Thoracic aorta (tissue), 2 donors: ENCODE measurements around the gene SRCAP. TPM values are rescaled to one million over a fixed set of nuclear protein-coding genes. Genes with fewer than 3 reads are reported as not detected.
"Not testable (repeated sequence)": the region's sequence is repeated elsewhere in the genome, so short reads cannot be mapped to it uniquely, and the experiment has no call there.

Experiments used
- ATAC-seq: fragments of 150-250 bp; one replicate; pipeline ENCODE4 v1.8.0; 2017; ENCODE audit warnings: low read depth; ENCODE audit not compliant: insufficient number of reproducible peaks, low FRiP score
- DNase-seq: peaks from one replicate; pipeline ENCODE4 v3.0.0-alpha.2; 2020; ENCODE audit warnings: low spot score
- H3K27ac ChIP-seq, 2 donors: fragments of 200-600 bp; sonication (generic); 1 replicate in 1 of 2; 2 replicates in 1 of 2; pipeline ENCODE4 v1.5.1; 2016; ENCODE audit warnings: mild to moderate bottlenecking in 2 of 2, moderate library complexity in 2 of 2
- H3K27me3 ChIP-seq: fragments of 200-600 bp; sonication (generic); replicated peaks from 2 replicates; pipeline ENCODE4 v1.6.0; 2016; ENCODE audit warnings: mild to moderate bottlenecking; ENCODE audit not compliant: insufficient read depth
- H3K36me3 ChIP-seq: fragments of 200-600 bp; sonication (generic); one replicate; pipeline ENCODE4 v1.5.1; 2016
- H3K4me1 ChIP-seq, 2 donors: fragments of 200-600 bp; sonication (generic); 1 replicate in 1 of 2; 2 replicates in 1 of 2; pipeline versions ENCODE4 v1.5.1 to v1.6.0; 2016; ENCODE audit warnings: low read depth in 2 of 2, mild to moderate bottlenecking in 1 of 2; ENCODE audit not compliant: control insufficient read depth in 1 of 2
- H3K4me3 ChIP-seq: fragments of 200-600 bp; sonication (generic); 2 replicates; pipeline ENCODE4 v1.5.1; 2016; ENCODE audit warnings: mild to moderate bottlenecking
- H3K9me3 ChIP-seq: fragments of 200-600 bp; sonication (generic); 2 replicates; pipeline ENCODE4 v1.5.1; 2016
- CTCF ChIP-seq: fragments of 200-600 bp; sonication (generic); IDR thresholded peaks from one replicate; pipeline ENCODE4 v1.5.1; 2019; ENCODE audit warnings: antibody characterized with exemption
- total RNA-seq, 2 donors: library from RNA; depleted of rRNA; stranded (reverse); fragments of >200 nt; gene quantifications; one replicate each; pipeline versions ENCODE4 v1.1.0 to v1.2.3, GENCODE V29; 2016

The SRCAP gene
- total RNA-seq, 2 donors from 2014 or later = 39.9 to 86.1 TPM

GRCh38 chr16:30680326-30680725 is 18.6 kb upstream of the SRCAP start:
- no peak for TF ChIP-seq CTCF
- no peaks in the 10 kb centered on the region for H3K27me3 ChIP-seq
- ATAC-seq = no peak

GRCh38 chr16:30688701-30689100 is 10.3 kb upstream of the SRCAP start:
- no peak for ATAC-seq
- Histone ChIP-seq H3K27ac (no peak overlapping the region), H3K4me3 (no peak overlapping the region), H3K4me1 (peaks cover 0 to 1% of the 10 kb centered on the region in 2 donors), H3K9me3 (no peaks in the 10 kb centered on the region), H3K27me3 (no peaks in the 10 kb centered on the region), H3K36me3 (no peaks in the 10 kb centered on the region)
- TF ChIP-seq CTCF = no peak
- DNase-seq = no peak

More at GRCh38 chr16:30680326-30680725, 18.6 kb upstream of the SRCAP start:
- H3K9me3 ChIP-seq = no peaks in the 10 kb centered on the region
- no peaks in the 10 kb centered on the region for H3K36me3 ChIP-seq
- H3K4me1 ChIP-seq = no peaks in the 10 kb centered on the region
- no peak overlapping the region for H3K27ac ChIP-seq
- H3K4me3 ChIP-seq = no peak overlapping the region
- DNase-seq = no peak

GRCh38 chr16:30691907-30692306 is 7.1 kb upstream of the SRCAP start:
- H3K27me3 ChIP-seq = no peaks in the 10 kb centered on the region
- no peaks in the 10 kb centered on the region for H3K36me3 ChIP-seq
- ATAC-seq = no peak
- H3K9me3 ChIP-seq = no peaks in the 10 kb centered on the region
- peaks cover 0 to 5% of the 10 kb centered on the region in 2 donors for H3K4me1 ChIP-seq
- TF ChIP-seq CTCF = no peak
- H3K27ac ChIP-seq = no peak overlapping the region
- H3K4me3 ChIP-seq = no peak overlapping the region
- no peak for DNase-seq

GRCh38 chr16:30692396-30693064 is 6.4 kb upstream of the SRCAP start:
- TF ChIP-seq CTCF = no peak
- no peaks in the 10 kb centered on the region for H3K27me3 ChIP-seq
- H3K9me3 ChIP-seq = no peaks in the 10 kb centered on the region
- H3K4me3 ChIP-seq = no peak overlapping the region
- peaks cover 3 to 10% of the 10 kb centered on the region in 2 donors for H3K4me1 ChIP-seq
- ATAC-seq (no peak), DNase-seq (no peak)
- H3K36me3 ChIP-seq = no peaks in the 10 kb centered on the region
- no peak overlapping the region for H3K27ac ChIP-seq

GRCh38 chr16:30694926-30695693 is 3.9 kb upstream of the SRCAP start:
- Histone ChIP-seq H3K4me1 (peaks cover 10 to 21% of the 10 kb centered on the region in 2 donors), H3K9me3 (no peaks in the 10 kb centered on the region), H3K27ac (no peak overlapping the region), H3K27me3 (no peaks in the 10 kb centered on the region), H3K4me3 (no peak overlapping the region), H3K36me3 (no peaks in the 10 kb centered on the region)
- ATAC-seq (no peak), DNase-seq (no peak)
- TF ChIP-seq CTCF = no peak

- not testable (repeated sequence) for H3K27me3 ChIP-seq, H3K4me3 ChIP-seq, H3K36me3 ChIP-seq, H3K27ac ChIP-seq, H3K9me3 ChIP-seq, ATAC-seq, DNase-seq
- H3K4me1 ChIP-seq = peaks cover 10 to 29% of the 10 kb centered on the region in 2 donors
These were observed 2.3 kb upstream of the SRCAP start for GRCh38 chr16:30696646-30697045.
